ENCODE measurements around the gene MSH6.

The MSH6 gene

GRCh38 chr2:47782671-47783485 is at the start of gene MSH6:
MSH6 (plus strand) TSS chr2:47783145; CDS start chr2:47783234, 89 bp downstream.
- FAIRE-seq: no peak

- no peak for FAIRE-seq
Measured at GRCh38 chr2:47735136-47735869, 47.6 kb upstream of the MSH6 start.

- FAIRE-seq: no peak
Measured at GRCh38 chr2:47735912-47736311, 47.0 kb upstream of the MSH6 start.

- FAIRE-seq: no peak
Measured at GRCh38 chr2:47737191-47737975, 45.6 kb upstream of the MSH6 start.

GRCh38 chr2:47738331-47738730 is 44.6 kb upstream of the MSH6 start:
- FAIRE-seq: no peak

- no peak for FAIRE-seq
Measured at GRCh38 chr2:47741101-47741500, 41.8 kb upstream of the MSH6 start.

GRCh38 chr2:47741637-47742036 is 41.3 kb upstream of the MSH6 start:
- no peak for FAIRE-seq

GRCh38 chr2:47744074-47744473 is 38.9 kb upstream of the MSH6 start:
- no peak for FAIRE-seq

- FAIRE-seq: no peak
Measured at GRCh38 chr2:47747878-47748277, 35.1 kb upstream of the MSH6 start.

GRCh38 chr2:47751856-47752414 is 31.0 kb upstream of the MSH6 start:
- no peak for FAIRE-seq

GRCh38 chr2:47767497-47767844 is 15.5 kb upstream of the MSH6 start:
- no peak for FAIRE-seq

GRCh38 chr2:47767880-47768609 is 14.9 kb upstream of the MSH6 start:
- no peak for FAIRE-seq

- no peak for FAIRE-seq
Measured at GRCh38 chr2:47769318-47769717, 13.6 kb upstream of the MSH6 start.

GRCh38 chr2:47771211-47771610 is 11.7 kb upstream of the MSH6 start:
- FAIRE-seq: no peak

- FAIRE-seq: no peak
Measured at GRCh38 chr2:47772343-47772742, 10.6 kb upstream of the MSH6 start.

GRCh38 chr2:47774567-47774966 is 8.4 kb upstream of the MSH6 start:
- no peak for FAIRE-seq

- FAIRE-seq: no peak
Measured at GRCh38 chr2:47777277-47777937, 5.5 kb upstream of the MSH6 start.

- FAIRE-seq: no peak
Measured at GRCh38 chr2:47778698-47779425, 4.1 kb upstream of the MSH6 start.

GRCh38 chr2:47779426-47779790 is 3.5 kb upstream of the MSH6 start:
- FAIRE-seq: no peak

GRCh38 chr2:47782381-47782670 is 619 bp upstream of the MSH6 start:
- no peak for FAIRE-seq

All from TTC549 (cell line).